ENCODE results near the gene MUSK.

MUSK gene

GRCh38 chr9:110668570-110669167 lies at the start of gene MUSK:
TSS of gene MUSK (plus strand) at chr9:110668791. CDS start at chr9:110668905, 114 bp downstream.
- DNase-seq (ENCODE audit: low read depth), result no peak

GRCh38 chr9:110619831-110620230 lies 48.8 kb upstream of the MUSK start:
- no peak for DNase-seq (ENCODE audit: low read depth)

GRCh38 chr9:110620726-110621125 lies 47.9 kb upstream of the MUSK start:
- DNase-seq (ENCODE audit: low read depth), result no peak

- no peak for DNase-seq (ENCODE audit: low read depth)
Observed at GRCh38 chr9:110622368-110622767, 46.2 kb upstream of the MUSK start.

- DNase-seq (ENCODE audit: low read depth), result no peak
Observed at GRCh38 chr9:110623462-110624025, 45.0 kb upstream of the MUSK start.

- peak; percentile 89 for DNase-seq (ENCODE audit: low read depth)
Observed at GRCh38 chr9:110626101-110626829, 42.3 kb upstream of the MUSK start.

- no peak for DNase-seq (ENCODE audit: low read depth)
Observed at GRCh38 chr9:110635589-110635988, 33.0 kb upstream of the MUSK start.

GRCh38 chr9:110638381-110638954 lies 30.1 kb upstream of the MUSK start:
- DNase-seq (ENCODE audit: low read depth), result no peak

GRCh38 chr9:110640736-110641135 lies 27.9 kb upstream of the MUSK start:
- DNase-seq (ENCODE audit: low read depth), result no peak

GRCh38 chr9:110641293-110641692 lies 27.3 kb upstream of the MUSK start:
- no peak for DNase-seq (ENCODE audit: low read depth)

- DNase-seq (ENCODE audit: low read depth), result no peak
Observed at GRCh38 chr9:110648696-110649095, 19.9 kb upstream of the MUSK start.

GRCh38 chr9:110650261-110650660 lies 18.3 kb upstream of the MUSK start:
- DNase-seq (ENCODE audit: low read depth), result peak; percentile 74

- peak; percentile 97 for DNase-seq (ENCODE audit: low read depth)
Observed at GRCh38 chr9:110650991-110651411, 17.6 kb upstream of the MUSK start.

- DNase-seq (ENCODE audit: low read depth), result peak; percentile 37
Observed at GRCh38 chr9:110655754-110656641, 12.6 kb upstream of the MUSK start.

- peak; percentile 57 for DNase-seq (ENCODE audit: low read depth)
Observed at GRCh38 chr9:110659891-110660541, 8.6 kb upstream of the MUSK start.

GRCh38 chr9:110669433-110669832 lies 842 bp downstream of the MUSK start:
- DNase-seq (ENCODE audit: low read depth), result no peak

- no peak for DNase-seq (ENCODE audit: low read depth)
Observed at GRCh38 chr9:110671849-110672248, 3.3 kb downstream of the MUSK start.

- DNase-seq (ENCODE audit: low read depth), result no peak
Observed at GRCh38 chr9:110672873-110673510, 4.4 kb downstream of the MUSK start.

GRCh38 chr9:110687497-110687896 lies 18.9 kb downstream of the MUSK start:
- no peak for DNase-seq (ENCODE audit: low read depth)

- DNase-seq (ENCODE audit: low read depth), result no peak
Observed at GRCh38 chr9:110688329-110688728, 19.7 kb downstream of the MUSK start.

- DNase-seq (ENCODE audit: low read depth), result no peak
Observed at GRCh38 chr9:110691002-110691549, 22.5 kb downstream of the MUSK start.
